GM23338 (cell line): ENCODE measurements around the gene QPCTL. TPM values are rescaled to one million over a fixed set of nuclear protein-coding genes. Genes with fewer than 3 reads are reported as not detected.

Experiments
- ATAC-seq: fragments of 200-7000 bp; cut with Tn5 transposase; 3 replicates; pipeline ENCODE4 v1.9.1; 2020
- DNase-seq: peaks from one replicate; pipeline ENCODE4 v3.0.0-alpha.2; 2015; ENCODE audit warnings: low spot score
- H2AFZ ChIP-seq: fragments of 200-600 bp; sonication (generic); 2 replicates; pipeline ENCODE4 v1.8.0; 2016; ENCODE audit warnings: antibody characterized with exemption, mild to moderate bottlenecking, moderate library complexity
- H3F3A ChIP-seq: fragments of 200-600 bp; sonication (generic); replicated peaks from 2 replicates; pipeline ENCODE4 v1.8.0; 2017; ENCODE audit warnings: antibody characterized with exemption, mixed run types, low read depth
- H3K27ac ChIP-seq: fragments of 200-600 bp; sonication (generic); 2 replicates; pipeline ENCODE4 v1.6.1; 2016; ENCODE audit warnings: low read depth
- H3K27me3 ChIP-seq: fragments of 200-600 bp; sonication (generic); 2 replicates; pipeline ENCODE4 v1.8.0; 2016; ENCODE audit warnings: mild to moderate bottlenecking, mixed run types, moderate library complexity; ENCODE audit not compliant: insufficient read depth
- H3K36me3 ChIP-seq: fragments of 200-600 bp; sonication (generic); 2 replicates; pipeline ENCODE4 v1.8.0; 2016; ENCODE audit warnings: mild to moderate bottlenecking; ENCODE audit not compliant: insufficient read depth
- H3K4me1 ChIP-seq: fragments of 200-600 bp; sonication (generic); 2 replicates; pipeline ENCODE4 v1.8.0; 2016; ENCODE audit warnings: mild to moderate bottlenecking, moderate library complexity; ENCODE audit not compliant: insufficient read depth
- H3K4me2 ChIP-seq: fragments of 200-600 bp; sonication (generic); 2 replicates; pipeline ENCODE4 v1.7.1; 2017; ENCODE audit warnings: mixed run types
- H3K4me3 ChIP-seq: fragments of 200-600 bp; sonication (generic); 2 replicates; pipeline ENCODE4 v1.6.1; 2016; ENCODE audit warnings: mixed run types
- H3K79me2 ChIP-seq: fragments of 200-600 bp; sonication (generic); replicated peaks from 2 replicates; pipeline ENCODE4 v1.8.0; 2017; ENCODE audit warnings: mild to moderate bottlenecking; ENCODE audit not compliant: insufficient read depth
- H3K9me2 ChIP-seq: fragments of 200-600 bp; sonication (generic); 2 replicates; pipeline ENCODE4 v1.8.0; 2017; ENCODE audit not compliant: insufficient read depth
- H4K20me1 ChIP-seq: fragments of 200-600 bp; sonication (generic); replicated peaks from 2 replicates; pipeline ENCODE4 v1.8.0; 2017; ENCODE audit warnings: mild to moderate bottlenecking; ENCODE audit not compliant: insufficient read depth
- H3K27ac Mint-ChIP-seq: 2 replicates; pipeline ENCODE4 v1.8.0; 2020; ENCODE audit warnings: inconsistent platforms, mild to moderate bottlenecking, moderate library complexity, mixed read lengths
- H3K27me3 Mint-ChIP-seq: 3 replicates; pipeline ENCODE4 v1.8.0; 2022; ENCODE audit warnings: low read depth, mild to moderate bottlenecking, moderate library complexity, mixed read lengths, inconsistent platforms; ENCODE audit not compliant: insufficient read depth, poor library complexity
- H3K36me3 Mint-ChIP-seq: 3 replicates; pipeline ENCODE4 v1.8.0; 2021; ENCODE audit warnings: low read depth, mild to moderate bottlenecking, inconsistent platforms, moderate library complexity, mixed read lengths
- H3K4me1 Mint-ChIP-seq: 3 replicates; pipeline ENCODE4 v1.8.0; 2020; ENCODE audit warnings: mild to moderate bottlenecking, inconsistent platforms, mixed read lengths
- H3K4me3 Mint-ChIP-seq: 3 replicates; pipeline ENCODE4 v1.8.0; 2021; ENCODE audit warnings: moderate library complexity, mild to moderate bottlenecking, inconsistent platforms, mixed read lengths
- H3K9me3 Mint-ChIP-seq: 3 replicates; pipeline ENCODE4 v1.8.0; 2020; ENCODE audit warnings: moderate library complexity, mild to moderate bottlenecking, inconsistent platforms, mixed read lengths
- CREB1 ChIP-seq: fragments of 250-450 bp; sonication (Bioruptor Pico); IDR thresholded peaks from 2 replicates; pipeline ENCODE4 v1.5.0; 2020; ENCODE audit warnings: low read depth, mild to moderate bottlenecking, moderate library complexity
- EZH2 ChIP-seq: fragments of 200-600 bp; sonication (generic); IDR thresholded peaks from one replicate; pipeline ENCODE4 v1.8.0; 2017; ENCODE audit warnings: antibody characterized with exemption, mild to moderate bottlenecking, low read depth; ENCODE audit not compliant: unreplicated experiment
- EZH2phosphoT487 ChIP-seq: fragments of 200-600 bp; sonication (generic); IDR thresholded peaks from one replicate; pipeline ENCODE4 v1.8.1; 2018; ENCODE audit warnings: antibody characterized with exemption; ENCODE audit not compliant: unreplicated experiment
- JUNB ChIP-seq: IDR thresholded peaks from one replicate; pipeline ENCODE4 v1.6.1; 2016; ENCODE audit warnings: antibody characterized with exemption; ENCODE audit not compliant: unreplicated experiment
- POLR2AphosphoS5 ChIP-seq: IDR thresholded peaks from 2 replicates; pipeline ENCODE4 v1.6.1; 2016; ENCODE audit warnings: antibody characterized with exemption, low read depth
- STAT1 ChIP-seq: IDR thresholded peaks from one replicate; pipeline ENCODE4 v1.6.1; 2016; ENCODE audit warnings: antibody characterized with exemption; ENCODE audit not compliant: unreplicated experiment
- ZNF331 ChIP-seq: fragments of 250-450 bp; sonication (Bioruptor Pico); IDR thresholded peaks from 2 replicates; pipeline ENCODE4 v1.5.0; 2020; ENCODE audit warnings: low read depth, mild to moderate bottlenecking, moderate library complexity
- polyA plus RNA-seq: library from polyadenylated mRNA; unstranded; fragments of >200 nt; fragmentation: Nextera tagmentation; extraction: Ambion mirVana; gene quantifications from 2 replicates; pipeline ENCODE4 v1.2.1, GENCODE V29; 2016
- total RNA-seq: library from RNA; depleted of rRNA; stranded (reverse); fragments of >200 nt; shearing (Covaris generic); gene quantifications from 2 replicates; pipeline ENCODE4 v1.2.3, GENCODE V29; 2014
- TF ChIP-seq, protein P1 (sequence below): fragments of 250-450 bp; sonication (Bioruptor Pico); IDR thresholded peaks from 2 replicates; pipeline ENCODE4 v1.5.0; 2020; ENCODE audit warnings: mild to moderate bottlenecking, moderate library complexity
- TF ChIP-seq, protein P2 (sequence below), 2 experiments: fragments of 200-600 bp in 1 of 2; sonication (generic) in 1 of 2; conservative IDR thresholded peaks; 2 replicates each; pipeline versions ENCODE4 v1.5.1 to v1.6.1; 2016 to 2017; ENCODE audit warnings: antibody characterized with exemption in 2 of 2, low read depth in 2 of 2, mild to moderate bottlenecking in 2 of 2, moderate library complexity in 1 of 2
- TF ChIP-seq, protein P3 (sequence below): IDR thresholded peaks from 2 replicates; pipeline ENCODE4 v1.6.1; 2016; ENCODE audit warnings: antibody characterized with exemption

The QPCTL gene
- total and polyA plus RNA-seq, 2 experiments from 2014 or later = 10.6 to 26.2 TPM

DNA sequence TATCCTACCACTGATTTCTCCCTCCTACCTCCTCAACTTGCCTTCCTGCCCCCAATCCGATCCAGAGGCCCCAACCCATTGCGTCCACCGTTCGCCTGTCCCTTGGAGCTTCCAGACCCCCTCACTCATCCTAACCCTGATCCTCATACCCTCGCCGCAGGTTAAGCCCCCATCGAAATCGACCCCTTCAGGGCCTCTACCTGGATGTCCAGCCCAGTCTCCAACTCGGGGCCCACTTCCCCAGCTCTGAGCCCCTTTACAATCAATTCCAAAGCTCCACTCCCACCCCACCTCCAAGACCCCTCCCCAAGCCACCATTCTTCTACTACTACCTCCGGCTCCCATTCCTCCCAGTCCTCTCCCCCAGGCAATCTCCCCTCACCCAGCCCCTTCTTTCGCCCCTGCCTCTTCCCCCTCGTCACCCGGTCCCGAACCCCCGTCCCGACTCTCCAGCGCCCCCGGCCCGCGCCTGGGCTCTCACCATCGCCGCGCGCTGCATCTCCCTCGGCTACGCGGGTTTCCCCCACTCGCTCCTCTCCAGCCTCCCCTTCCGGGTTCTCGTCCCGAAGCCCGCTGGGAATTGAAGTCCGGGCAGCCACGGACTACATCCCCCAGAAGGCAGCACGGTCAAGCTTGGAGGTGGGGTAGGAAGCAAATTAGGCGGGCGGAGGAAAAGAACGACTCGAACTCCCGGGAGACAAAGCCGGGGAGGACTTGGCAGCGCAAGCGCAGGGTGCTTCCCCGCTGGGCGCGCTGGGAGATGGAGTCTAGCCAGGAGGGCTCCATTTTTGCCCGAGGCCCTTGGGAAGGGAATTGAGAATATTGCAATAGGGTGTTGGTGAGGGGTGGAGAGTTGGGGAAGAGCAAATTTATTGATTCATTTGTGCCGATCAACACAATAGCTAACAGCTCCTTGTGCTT is 38.2 kb downstream of the QPCTL start, which contains the start of gene FBXO46:
FBXO46 (minus strand) TSS at position 529 of the 921 bp plus-strand sequence. CDS start 17,401 bp downstream, outside the sequence.
- ATAC-seq (peak; percentile 96), DNase-seq (peak; percentile 99)
- peaks cover 8% of the 10 kb centered on the region for H3K4me1 ChIP-seq
- peaks cover 1% of the 10 kb centered on the region for H3K27me3 Mint-ChIP-seq
- H2AFZ ChIP-seq = no peak within 1 kb of the TSS; the same call in 1 of the 2 replicates
- peaks cover 12% of the 10 kb centered on the region for H4K20me1 ChIP-seq
- peaks cover 48% of the 10 kb centered on the region for H3K79me2 ChIP-seq
- H3K4me2 ChIP-seq = peak within 1 kb of the TSS; percentile 85
- TF ChIP-seq POLR2AphosphoS5 = peak; percentile 94
- TF ChIP-seq, protein P1, sequence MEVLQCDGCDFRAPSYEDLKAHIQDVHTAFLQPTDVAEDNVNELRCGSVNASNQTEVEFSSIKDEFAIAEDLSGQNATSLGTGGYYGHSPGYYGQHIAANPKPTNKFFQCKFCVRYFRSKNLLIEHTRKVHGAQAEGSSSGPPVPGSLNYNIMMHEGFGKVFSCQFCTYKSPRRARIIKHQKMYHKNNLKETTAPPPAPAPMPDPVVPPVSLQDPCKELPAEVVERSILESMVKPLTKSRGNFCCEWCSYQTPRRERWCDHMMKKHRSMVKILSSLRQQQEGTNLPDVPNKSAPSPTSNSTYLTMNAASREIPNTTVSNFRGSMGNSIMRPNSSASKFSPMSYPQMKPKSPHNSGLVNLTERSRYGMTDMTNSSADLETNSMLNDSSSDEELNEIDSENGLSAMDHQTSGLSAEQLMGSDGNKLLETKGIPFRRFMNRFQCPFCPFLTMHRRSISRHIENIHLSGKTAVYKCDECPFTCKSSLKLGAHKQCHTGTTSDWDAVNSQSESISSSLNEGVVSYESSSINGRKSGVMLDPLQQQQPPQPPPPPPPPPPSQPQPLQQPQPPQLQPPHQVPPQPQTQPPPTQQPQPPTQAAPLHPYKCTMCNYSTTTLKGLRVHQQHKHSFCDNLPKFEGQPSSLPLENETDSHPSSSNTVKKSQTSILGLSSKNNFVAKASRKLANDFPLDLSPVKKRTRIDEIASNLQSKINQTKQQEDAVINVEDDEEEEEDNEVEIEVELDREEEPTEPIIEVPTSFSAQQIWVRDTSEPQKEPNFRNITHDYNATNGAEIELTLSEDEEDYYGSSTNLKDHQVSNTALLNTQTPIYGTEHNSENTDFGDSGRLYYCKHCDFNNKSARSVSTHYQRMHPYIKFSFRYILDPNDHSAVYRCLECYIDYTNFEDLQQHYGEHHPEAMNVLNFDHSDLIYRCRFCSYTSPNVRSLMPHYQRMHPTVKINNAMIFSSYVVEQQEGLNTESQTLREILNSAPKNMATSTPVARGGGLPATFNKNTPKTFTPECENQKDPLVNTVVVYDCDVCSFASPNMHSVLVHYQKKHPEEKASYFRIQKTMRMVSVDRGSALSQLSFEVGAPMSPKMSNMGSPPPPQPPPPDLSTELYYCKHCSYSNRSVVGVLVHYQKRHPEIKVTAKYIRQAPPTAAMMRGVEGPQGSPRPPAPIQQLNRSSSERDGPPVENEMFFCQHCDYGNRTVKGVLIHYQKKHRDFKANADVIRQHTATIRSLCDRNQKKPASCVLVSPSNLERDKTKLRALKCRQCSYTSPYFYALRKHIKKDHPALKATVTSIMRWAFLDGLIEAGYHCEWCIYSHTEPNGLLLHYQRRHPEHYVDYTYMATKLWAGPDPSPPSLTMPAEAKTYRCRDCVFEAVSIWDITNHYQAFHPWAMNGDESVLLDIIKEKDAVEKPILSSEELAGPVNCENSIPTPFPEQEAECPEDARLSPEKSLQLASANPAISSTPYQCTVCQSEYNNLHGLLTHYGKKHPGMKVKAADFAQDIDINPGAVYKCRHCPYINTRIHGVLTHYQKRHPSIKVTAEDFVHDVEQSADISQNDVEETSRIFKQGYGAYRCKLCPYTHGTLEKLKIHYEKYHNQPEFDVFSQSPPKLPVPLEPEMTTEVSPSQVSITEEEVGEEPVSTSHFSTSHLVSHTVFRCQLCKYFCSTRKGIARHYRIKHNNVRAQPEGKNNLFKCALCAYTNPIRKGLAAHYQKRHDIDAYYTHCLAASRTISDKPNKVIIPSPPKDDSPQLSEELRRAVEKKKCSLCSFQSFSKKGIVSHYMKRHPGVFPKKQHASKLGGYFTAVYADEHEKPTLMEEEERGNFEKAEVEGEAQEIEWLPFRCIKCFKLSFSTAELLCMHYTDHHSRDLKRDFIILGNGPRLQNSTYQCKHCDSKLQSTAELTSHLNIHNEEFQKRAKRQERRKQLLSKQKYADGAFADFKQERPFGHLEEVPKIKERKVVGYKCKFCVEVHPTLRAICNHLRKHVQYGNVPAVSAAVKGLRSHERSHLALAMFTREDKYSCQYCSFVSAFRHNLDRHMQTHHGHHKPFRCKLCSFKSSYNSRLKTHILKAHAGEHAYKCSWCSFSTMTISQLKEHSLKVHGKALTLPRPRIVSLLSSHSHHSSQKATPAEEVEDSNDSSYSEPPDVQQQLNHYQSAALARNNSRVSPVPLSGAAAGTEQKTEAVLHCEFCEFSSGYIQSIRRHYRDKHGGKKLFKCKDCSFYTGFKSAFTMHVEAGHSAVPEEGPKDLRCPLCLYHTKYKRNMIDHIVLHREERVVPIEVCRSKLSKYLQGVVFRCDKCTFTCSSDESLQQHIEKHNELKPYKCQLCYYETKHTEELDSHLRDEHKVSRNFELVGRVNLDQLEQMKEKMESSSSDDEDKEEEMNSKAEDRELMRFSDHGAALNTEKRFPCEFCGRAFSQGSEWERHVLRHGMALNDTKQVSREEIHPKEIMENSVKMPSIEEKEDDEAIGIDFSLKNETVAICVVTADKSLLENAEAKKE (CRISPR knock-in tag) = no peak
- no peak for TF ChIP-seq STAT1
- peak; percentile 49 for TF ChIP-seq JUNB
- TF ChIP-seq EZH2phosphoT487 = no peak
- TF ChIP-seq EZH2 = no peak
- no peak for TF ChIP-seq ZNF331 (CRISPR knock-in tag)
- TF ChIP-seq, protein P2, sequence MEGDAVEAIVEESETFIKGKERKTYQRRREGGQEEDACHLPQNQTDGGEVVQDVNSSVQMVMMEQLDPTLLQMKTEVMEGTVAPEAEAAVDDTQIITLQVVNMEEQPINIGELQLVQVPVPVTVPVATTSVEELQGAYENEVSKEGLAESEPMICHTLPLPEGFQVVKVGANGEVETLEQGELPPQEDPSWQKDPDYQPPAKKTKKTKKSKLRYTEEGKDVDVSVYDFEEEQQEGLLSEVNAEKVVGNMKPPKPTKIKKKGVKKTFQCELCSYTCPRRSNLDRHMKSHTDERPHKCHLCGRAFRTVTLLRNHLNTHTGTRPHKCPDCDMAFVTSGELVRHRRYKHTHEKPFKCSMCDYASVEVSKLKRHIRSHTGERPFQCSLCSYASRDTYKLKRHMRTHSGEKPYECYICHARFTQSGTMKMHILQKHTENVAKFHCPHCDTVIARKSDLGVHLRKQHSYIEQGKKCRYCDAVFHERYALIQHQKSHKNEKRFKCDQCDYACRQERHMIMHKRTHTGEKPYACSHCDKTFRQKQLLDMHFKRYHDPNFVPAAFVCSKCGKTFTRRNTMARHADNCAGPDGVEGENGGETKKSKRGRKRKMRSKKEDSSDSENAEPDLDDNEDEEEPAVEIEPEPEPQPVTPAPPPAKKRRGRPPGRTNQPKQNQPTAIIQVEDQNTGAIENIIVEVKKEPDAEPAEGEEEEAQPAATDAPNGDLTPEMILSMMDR (conservative IDR thresholded peaks at IDR 0.05; ENCODE audit: low read depth in 2 of 2) = peak; percentile 23 to 40; a peak in 2 of 4 replicates
- peak; percentile 38; the same call in 1 of the 2 replicates for TF ChIP-seq CREB1
- TF ChIP-seq, protein P3, sequence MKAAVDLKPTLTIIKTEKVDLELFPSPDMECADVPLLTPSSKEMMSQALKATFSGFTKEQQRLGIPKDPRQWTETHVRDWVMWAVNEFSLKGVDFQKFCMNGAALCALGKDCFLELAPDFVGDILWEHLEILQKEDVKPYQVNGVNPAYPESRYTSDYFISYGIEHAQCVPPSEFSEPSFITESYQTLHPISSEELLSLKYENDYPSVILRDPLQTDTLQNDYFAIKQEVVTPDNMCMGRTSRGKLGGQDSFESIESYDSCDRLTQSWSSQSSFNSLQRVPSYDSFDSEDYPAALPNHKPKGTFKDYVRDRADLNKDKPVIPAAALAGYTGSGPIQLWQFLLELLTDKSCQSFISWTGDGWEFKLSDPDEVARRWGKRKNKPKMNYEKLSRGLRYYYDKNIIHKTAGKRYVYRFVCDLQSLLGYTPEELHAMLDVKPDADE = peak; percentile 99
- H3K27me3 ChIP-seq = no peaks in the 10 kb centered on the region
- peak within 1 kb of the TSS; percentile 87 for H3K4me3 ChIP-seq
- H3K36me3 ChIP-seq = no peaks in the 10 kb centered on the region
- H3K9me2 ChIP-seq = no peaks in the 10 kb centered on the region
- peak within 1 kb of the TSS; percentile 34; the same call in 1 of the 2 replicates for H3K27ac ChIP-seq
- peaks cover 3% of the 10 kb centered on the region; the same call in 1 of the 2 replicates for H3F3A ChIP-seq
- no peaks in the 10 kb centered on the region for H3K9me3 Mint-ChIP-seq
- peaks cover 9% of the 10 kb centered on the region for H3K4me1 Mint-ChIP-seq
- H3K36me3 Mint-ChIP-seq = no peaks in the 10 kb centered on the region
- peak within 1 kb of the TSS; percentile 92 for H3K4me3 Mint-ChIP-seq
- H3K27ac Mint-ChIP-seq = peak within 1 kb of the TSS; percentile 85
